SU-DHL-6 (cell line): ENCODE results near the gene UBAC2.

Experiments
- EZH2phosphoT487 ChIP-seq: fragments of 200-600 bp; sonication (generic), shearing (Covaris generic); conservative IDR thresholded peaks from 2 replicates; pipeline ENCODE4 v1.6.1; 2018; ENCODE audit warnings: mild to moderate bottlenecking, antibody characterized with exemption, low read length, moderate library complexity, mixed read lengths
- TF ChIP-seq, protein P1 (sequence below): fragments of 200-600 bp; sonication (generic); IDR thresholded peaks from one replicate; pipeline ENCODE4 v1.5.1; 2017; ENCODE audit warnings: antibody characterized with exemption, mild to moderate bottlenecking, low read length, moderate library complexity; ENCODE audit not compliant: insufficient read depth, poor library complexity, severe bottlenecking

DNA sequence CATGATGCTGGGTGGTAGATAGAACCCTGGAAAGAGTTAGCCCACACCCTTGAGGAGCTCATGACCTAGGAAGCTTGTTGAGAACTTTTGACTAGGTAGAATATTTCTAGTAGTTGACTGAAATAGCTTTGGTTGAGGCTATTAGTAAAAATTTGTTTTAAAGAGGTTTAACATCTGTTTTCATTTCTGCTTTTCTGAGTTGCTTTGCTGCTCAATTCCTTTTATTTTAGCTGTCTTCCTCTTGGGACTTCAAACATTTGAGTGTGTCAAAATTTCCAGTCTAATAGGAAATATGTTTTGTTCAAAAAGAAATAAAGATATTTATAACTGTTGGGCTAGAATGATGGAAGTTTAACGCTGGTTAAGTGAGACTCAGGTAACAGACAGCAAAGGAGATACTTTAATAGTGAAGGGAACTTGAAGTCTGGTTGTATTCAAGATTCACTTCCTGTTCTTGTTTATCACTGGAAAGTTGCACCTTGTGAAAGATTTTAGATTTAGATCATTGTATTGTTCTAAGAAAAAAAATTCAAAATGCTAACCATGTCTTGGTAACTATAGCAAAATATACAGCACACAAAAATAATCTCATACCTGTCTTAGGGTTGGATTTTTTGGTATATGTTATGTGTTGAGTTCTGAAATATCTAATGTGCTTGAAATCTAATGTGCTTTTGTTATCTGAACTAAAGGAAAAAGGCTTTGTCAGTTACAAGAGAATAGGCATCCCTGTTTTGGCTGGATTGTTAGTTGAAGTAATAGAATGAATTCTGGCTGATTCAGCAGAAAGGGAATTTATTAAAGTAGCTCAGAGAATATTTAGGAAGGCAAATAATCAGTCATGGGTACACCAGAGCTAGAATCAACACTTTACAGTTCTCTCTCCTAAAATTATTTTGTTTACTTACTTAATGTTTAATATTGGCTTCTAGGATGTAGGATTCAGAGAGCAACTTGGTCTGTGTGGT is 81.9 kb downstream of the UBAC2 start:
- TF ChIP-seq, protein P1, sequence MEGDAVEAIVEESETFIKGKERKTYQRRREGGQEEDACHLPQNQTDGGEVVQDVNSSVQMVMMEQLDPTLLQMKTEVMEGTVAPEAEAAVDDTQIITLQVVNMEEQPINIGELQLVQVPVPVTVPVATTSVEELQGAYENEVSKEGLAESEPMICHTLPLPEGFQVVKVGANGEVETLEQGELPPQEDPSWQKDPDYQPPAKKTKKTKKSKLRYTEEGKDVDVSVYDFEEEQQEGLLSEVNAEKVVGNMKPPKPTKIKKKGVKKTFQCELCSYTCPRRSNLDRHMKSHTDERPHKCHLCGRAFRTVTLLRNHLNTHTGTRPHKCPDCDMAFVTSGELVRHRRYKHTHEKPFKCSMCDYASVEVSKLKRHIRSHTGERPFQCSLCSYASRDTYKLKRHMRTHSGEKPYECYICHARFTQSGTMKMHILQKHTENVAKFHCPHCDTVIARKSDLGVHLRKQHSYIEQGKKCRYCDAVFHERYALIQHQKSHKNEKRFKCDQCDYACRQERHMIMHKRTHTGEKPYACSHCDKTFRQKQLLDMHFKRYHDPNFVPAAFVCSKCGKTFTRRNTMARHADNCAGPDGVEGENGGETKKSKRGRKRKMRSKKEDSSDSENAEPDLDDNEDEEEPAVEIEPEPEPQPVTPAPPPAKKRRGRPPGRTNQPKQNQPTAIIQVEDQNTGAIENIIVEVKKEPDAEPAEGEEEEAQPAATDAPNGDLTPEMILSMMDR: no peak
- no peak for TF ChIP-seq EZH2phosphoT487
